HFFc6 (cell line): ENCODE measurements around the gene CCDC106. TPM values are rescaled to one million over a fixed set of nuclear protein-coding genes. Genes with fewer than 3 reads are reported as not detected.

ENCODE experiments used
- DNase-seq: peaks from one replicate; pipeline ENCODE4 v3.0.0-alpha.2; 2018
- H3K27ac Mint-ChIP-seq: 2 replicates; pipeline ENCODE4 v1.8.0; 2020; ENCODE audit warnings: mild to moderate bottlenecking, mixed read lengths
- H3K27me3 Mint-ChIP-seq: 2 replicates; pipeline ENCODE4 v1.8.0; 2021; ENCODE audit warnings: mild to moderate bottlenecking, moderate library complexity, mixed read lengths; ENCODE audit not compliant: insufficient read depth
- H3K36me3 Mint-ChIP-seq: 2 replicates; pipeline ENCODE4 v1.8.0; 2021; ENCODE audit warnings: low read depth, mixed read lengths
- H3K4me1 Mint-ChIP-seq: 2 replicates; pipeline ENCODE4 v1.8.0; 2020; ENCODE audit warnings: low read depth, mixed read lengths
- H3K4me3 Mint-ChIP-seq: 2 replicates; pipeline ENCODE4 v1.8.0; 2020; ENCODE audit warnings: mild to moderate bottlenecking, moderate library complexity, mixed read lengths
- H3K9me3 Mint-ChIP-seq: 2 replicates; pipeline ENCODE4 v1.8.0; 2020; ENCODE audit warnings: mild to moderate bottlenecking, mixed read lengths
- CTCF ChIP-seq: fragments of 200-600 bp; sonication (generic); IDR thresholded peaks from 2 replicates; pipeline ENCODE4 v1.5.0; 2021; ENCODE audit warnings: antibody characterized with exemption, mild to moderate bottlenecking
- total RNA-seq, 6 experiments: library from RNA; stranded (reverse); fragmentation: NEBNext Ultra II Directional; extraction: Animal tissue kit (Norgen Biotek cat#: 25700); gene quantifications; 2 replicates in 1 of 6; 3 replicates in 5 of 6; pipeline ENCODE4 v1.2.3, GENCODE V29; 2021

Gene CCDC106
- total RNA-seq, 6 experiments from 2014 or later: 12.9 to 17.4 (median 14.0) TPM

DNA sequence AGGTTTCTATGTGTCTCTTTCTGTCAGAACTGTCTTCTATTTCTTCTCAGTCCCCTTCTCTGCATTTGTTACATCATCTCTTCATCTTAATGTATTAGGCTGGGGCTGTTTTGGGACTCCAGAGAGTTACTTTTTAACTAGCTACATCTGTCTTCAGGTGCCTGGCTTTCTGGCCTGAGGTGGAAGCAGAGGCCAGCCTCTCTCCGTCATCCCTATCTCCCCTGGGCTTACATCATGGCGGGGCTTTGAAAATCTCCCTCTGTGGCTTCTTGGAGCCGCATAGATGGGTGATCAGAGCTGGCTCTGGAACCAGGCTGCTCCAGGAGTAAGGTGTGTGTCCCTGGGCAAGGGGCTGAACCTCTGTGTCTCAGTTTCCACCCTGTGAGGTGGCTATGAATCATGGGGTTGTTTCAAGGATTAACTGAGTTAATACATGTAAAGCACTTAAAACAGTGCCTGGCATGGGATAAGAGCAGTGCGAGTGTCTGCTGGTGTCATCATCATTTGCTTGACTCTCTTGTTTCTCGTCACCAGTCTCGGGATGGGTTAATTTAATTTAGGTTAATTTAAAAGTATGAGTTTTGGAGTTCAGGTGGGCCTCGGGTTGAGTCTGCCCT is 29.0 kb downstream of the CCDC106 start:
- H3K27me3 Mint-ChIP-seq: peaks cover 7% of the 10 kb centered on the region
- TF ChIP-seq CTCF: no peak
- H3K36me3 Mint-ChIP-seq: peaks cover 36% of the 10 kb centered on the region
- H3K4me3 Mint-ChIP-seq: peak overlapping the region; percentile 96
- no peaks in the 10 kb centered on the region for H3K9me3 Mint-ChIP-seq
- peak overlapping the region; percentile 55 for H3K27ac Mint-ChIP-seq
- peaks cover 68% of the 10 kb centered on the region for H3K4me1 Mint-ChIP-seq
- DNase-seq: no peak

DNA sequence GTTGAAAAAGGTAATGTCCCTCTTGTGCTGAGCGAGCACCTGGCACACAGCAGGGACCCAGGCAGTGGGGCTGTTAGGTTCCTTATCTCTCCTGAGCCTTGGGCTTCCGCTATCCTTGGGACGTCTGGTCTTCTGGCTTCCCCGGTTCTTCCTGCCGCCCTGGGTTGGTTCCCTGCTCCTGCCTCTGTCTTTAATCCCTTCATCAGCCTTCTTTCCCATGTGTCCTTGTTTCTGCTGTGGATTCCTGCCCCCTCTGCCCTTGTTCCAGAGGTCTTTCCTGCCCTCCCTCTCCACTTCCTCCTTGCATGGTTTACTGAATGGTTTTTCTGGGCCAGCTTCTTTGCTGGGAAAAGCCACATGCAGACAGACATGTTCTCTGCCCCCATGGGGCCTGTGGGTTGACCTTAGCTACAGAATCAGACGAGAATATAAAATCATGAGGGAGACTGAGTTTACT is 29.6 kb downstream of the CCDC106 start:
- Mint-ChIP-seq H3K27ac (0 out of 2 replicates have a peak overlapping the region, but pooled peaks have one; percentile 42), H3K27me3 (peaks cover 7% of the 10 kb centered on the region), H3K4me1 (peaks cover 62% of the 10 kb centered on the region), H3K4me3 (peak overlapping the region; percentile 41), H3K9me3 (no peaks in the 10 kb centered on the region), H3K36me3 (peaks cover 32% of the 10 kb centered on the region)
- no peak for TF ChIP-seq CTCF
- no peak for DNase-seq

DNA sequence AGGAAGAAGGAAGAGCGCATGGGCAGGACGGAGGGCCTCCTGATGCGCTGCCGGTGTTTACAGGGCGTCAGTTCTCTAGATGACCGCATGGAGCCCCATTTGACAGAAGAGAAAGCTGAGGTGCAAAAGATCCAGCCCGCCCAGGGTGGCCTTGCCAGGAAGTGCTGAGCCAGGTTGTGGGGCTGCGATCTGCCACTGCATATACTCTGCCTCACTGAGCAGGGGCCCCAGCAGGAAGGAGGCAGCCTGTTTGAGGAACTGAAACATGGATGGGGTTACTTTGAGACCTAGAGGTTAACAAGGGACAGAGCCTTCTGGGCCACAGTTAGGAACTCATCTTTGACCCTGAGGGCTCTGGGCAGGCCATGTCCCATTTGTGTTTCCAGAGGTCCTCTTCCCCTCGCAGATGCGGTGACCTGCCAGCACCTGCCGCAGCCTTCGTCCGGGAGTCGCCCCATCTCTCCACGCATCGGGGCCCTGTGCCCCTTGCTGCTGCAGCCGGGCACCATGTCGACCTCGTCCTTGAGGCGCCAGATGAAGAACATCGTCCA is 30.2 kb downstream of the CCDC106 start:
- no peak overlapping the region for H3K4me3 Mint-ChIP-seq
- no peaks in the 10 kb centered on the region for H3K9me3 Mint-ChIP-seq
- no peak for TF ChIP-seq CTCF
- no peak for DNase-seq
- peaks cover 58% of the 10 kb centered on the region for H3K4me1 Mint-ChIP-seq
- peaks cover 7% of the 10 kb centered on the region for H3K27me3 Mint-ChIP-seq
- no peak overlapping the region for H3K27ac Mint-ChIP-seq
- H3K36me3 Mint-ChIP-seq: peaks cover 32% of the 10 kb centered on the region

- peaks cover 47% of the 10 kb centered on the region for H3K4me1 Mint-ChIP-seq
- no peaks in the 10 kb centered on the region for H3K9me3 Mint-ChIP-seq
- peaks cover 32% of the 10 kb centered on the region for H3K36me3 Mint-ChIP-seq
- H3K27me3 Mint-ChIP-seq: peaks cover 7% of the 10 kb centered on the region; the same call in 1 of the 2 replicates
- H3K4me3 Mint-ChIP-seq: no peak overlapping the region
- no peak for TF ChIP-seq CTCF
- peak overlapping the region; percentile 63 for H3K27ac Mint-ChIP-seq
- DNase-seq: peak; percentile 38
Measured at GRCh38 chr19:55679343-55680257, 31.6 kb downstream of the CCDC106 start.

GRCh38 chr19:55680339-55681130 is 32.5 kb downstream of the CCDC106 start:
- Mint-ChIP-seq H3K27ac (no peak overlapping the region), H3K9me3 (no peaks in the 10 kb centered on the region), H3K27me3 (peaks cover 5% of the 10 kb centered on the region; the same call in 1 of the 2 replicates), H3K4me1 (peaks cover 47% of the 10 kb centered on the region), H3K4me3 (no peak overlapping the region), H3K36me3 (peaks cover 29% of the 10 kb centered on the region)
- DNase-seq: no peak
- no peak for TF ChIP-seq CTCF
